HG02571 (cell line): Measurements from ENCODE around the gene ZNF740.

Source experiments
- ATAC-seq: cut with Tn5 transposase; IDR thresholded peaks from one replicate; pipeline ENCODE4 v1.9.1; 2021; ENCODE audit warnings: mild to moderate bottlenecking, moderate library complexity; ENCODE audit not compliant: unreplicated experiment

Gene ZNF740

GRCh38 chr12:53224897-53225634 is 44.5 kb downstream of the ZNF740 start:
- no peak for ATAC-seq

GRCh38 chr12:53225635-53226424 is 45.3 kb downstream of the ZNF740 start:
- no peak for ATAC-seq

GRCh38 chr12:53226815-53227214 is 46.3 kb downstream of the ZNF740 start:
- no peak for ATAC-seq

- ATAC-seq = no peak
Measured at GRCh38 chr12:53227341-53227740, 46.8 kb downstream of the ZNF740 start.

- ATAC-seq = no peak
Measured at GRCh38 chr12:53227836-53228235, 47.3 kb downstream of the ZNF740 start.

- ATAC-seq = no peak
Measured at GRCh38 chr12:53229454-53229853, 48.9 kb downstream of the ZNF740 start.

GRCh38 chr12:53230108-53230845 is 49.8 kb downstream of the ZNF740 start:
- ATAC-seq = no peak

- ATAC-seq = no peak
Measured at GRCh38 chr12:53231671-53231920, 51.1 kb downstream of the ZNF740 start.

GRCh38 chr12:53231921-53232645 is 51.6 kb downstream of the ZNF740 start, which contains the start of gene RARG:
Gene RARG (minus strand): TSS chr12:53232209. CDS start chr12:53227545, 4,664 bp downstream.
- no peak for ATAC-seq

GRCh38 chr12:53232646-53233461 is 52.3 kb downstream of the ZNF740 start:
- no peak for ATAC-seq

GRCh38 chr12:53233671-53234121 is 53.2 kb downstream of the ZNF740 start:
- no peak for ATAC-seq

- no peak for ATAC-seq
Measured at GRCh38 chr12:53234271-53234914, 53.9 kb downstream of the ZNF740 start.

GRCh38 chr12:53235164-53235563 is 54.6 kb downstream of the ZNF740 start:
- ATAC-seq = no peak

- no peak for ATAC-seq
Measured at GRCh38 chr12:53235742-53236442, 55.4 kb downstream of the ZNF740 start.

GRCh38 chr12:53236443-53237111 is 56.1 kb downstream of the ZNF740 start:
- no peak for ATAC-seq

- no peak for ATAC-seq
Measured at GRCh38 chr12:53239643-53240258, 59.2 kb downstream of the ZNF740 start.

GRCh38 chr12:53241623-53242412 is 61.3 kb downstream of the ZNF740 start:
- no peak for ATAC-seq
